H4 (cell line): ENCODE data around the gene CERS1. TPM values are rescaled to one million over a fixed set of nuclear protein-coding genes. Genes with fewer than 3 reads are reported as not detected.

Experiments used
- DNase-seq: peaks from one replicate; pipeline ENCODE4 v3.0.0-alpha.2; 2015; ENCODE audit warnings: low spot score
- total RNA-seq: library from RNA; depleted of rRNA; stranded (reverse); fragments of >200 nt; shearing (Covaris generic); gene quantifications from 2 replicates; pipeline ENCODE4 v1.2.3, GENCODE V29; 2014; rRNA removed

The CERS1 gene
- total RNA-seq, 1 experiment from 2014 or later: 1.0 TPM

DNA sequence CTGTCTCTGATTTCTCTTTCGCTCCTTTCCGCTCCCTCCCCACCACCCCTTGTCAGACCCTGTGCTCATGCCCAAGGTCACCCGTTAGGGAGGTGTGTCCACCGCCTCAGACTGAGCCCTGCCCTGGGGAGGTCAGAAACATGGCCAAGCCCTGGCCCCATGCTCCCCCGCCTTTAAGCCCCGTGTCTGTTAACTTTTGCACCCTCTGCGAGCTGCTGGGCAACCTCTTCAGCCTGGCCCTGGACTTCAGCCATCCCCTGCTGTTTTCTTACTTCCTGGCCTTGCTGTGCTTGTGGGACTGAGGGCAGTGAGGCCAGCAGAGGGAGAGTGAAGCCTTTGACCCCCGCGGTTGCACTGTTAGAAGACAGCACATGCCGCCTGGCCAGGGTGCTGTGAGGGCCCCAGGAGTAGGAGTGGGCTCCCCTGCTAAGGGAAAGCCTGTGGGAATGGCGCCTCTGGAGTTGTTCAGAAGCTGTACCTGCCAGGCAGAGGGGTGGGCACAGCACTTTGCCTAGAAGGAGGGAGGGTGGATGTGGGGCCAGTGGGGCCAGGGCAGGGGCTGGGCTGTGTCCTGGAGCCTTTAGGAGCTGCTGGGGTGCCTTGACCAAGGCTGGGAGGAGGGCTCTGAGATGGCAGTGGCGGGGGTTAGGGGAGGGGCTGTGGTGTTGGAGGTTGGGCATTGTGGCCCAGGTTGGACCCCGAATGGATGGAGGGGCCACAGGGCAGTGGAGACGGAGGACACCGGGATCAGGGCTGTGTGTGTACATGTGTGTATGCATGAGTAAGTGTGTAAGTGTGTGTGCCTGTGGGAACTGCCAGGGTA is 56.3 kb downstream of the CERS1 start:
- no peak for DNase-seq

GRCh38 chr19:18834644-18834984 is 61.3 kb downstream of the CERS1 start:
- DNase-seq: no peak

- DNase-seq: no peak
These were observed 61.9 kb downstream of the CERS1 start for GRCh38 chr19:18833849-18834643.

DNA sequence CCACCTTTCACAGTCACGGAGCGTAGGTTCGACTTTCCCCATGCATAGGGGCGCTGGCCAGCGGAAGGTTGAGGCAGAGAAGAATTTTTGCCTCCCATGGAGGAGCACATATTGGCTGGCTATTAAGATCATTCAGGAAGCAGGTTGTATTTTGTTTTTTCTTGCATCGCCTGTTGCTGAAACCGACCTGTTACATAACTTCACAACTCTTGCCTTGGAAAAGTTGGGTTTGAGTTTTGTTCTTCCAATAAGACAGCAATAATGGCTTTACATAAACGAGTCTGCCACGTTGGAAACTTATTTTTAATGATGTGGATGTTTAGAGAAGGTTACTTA is 62.8 kb downstream of the CERS1 start:
- no peak for DNase-seq

GRCh38 chr19:18832306-18833140 is 63.4 kb downstream of the CERS1 start:
- no peak for DNase-seq

DNA sequence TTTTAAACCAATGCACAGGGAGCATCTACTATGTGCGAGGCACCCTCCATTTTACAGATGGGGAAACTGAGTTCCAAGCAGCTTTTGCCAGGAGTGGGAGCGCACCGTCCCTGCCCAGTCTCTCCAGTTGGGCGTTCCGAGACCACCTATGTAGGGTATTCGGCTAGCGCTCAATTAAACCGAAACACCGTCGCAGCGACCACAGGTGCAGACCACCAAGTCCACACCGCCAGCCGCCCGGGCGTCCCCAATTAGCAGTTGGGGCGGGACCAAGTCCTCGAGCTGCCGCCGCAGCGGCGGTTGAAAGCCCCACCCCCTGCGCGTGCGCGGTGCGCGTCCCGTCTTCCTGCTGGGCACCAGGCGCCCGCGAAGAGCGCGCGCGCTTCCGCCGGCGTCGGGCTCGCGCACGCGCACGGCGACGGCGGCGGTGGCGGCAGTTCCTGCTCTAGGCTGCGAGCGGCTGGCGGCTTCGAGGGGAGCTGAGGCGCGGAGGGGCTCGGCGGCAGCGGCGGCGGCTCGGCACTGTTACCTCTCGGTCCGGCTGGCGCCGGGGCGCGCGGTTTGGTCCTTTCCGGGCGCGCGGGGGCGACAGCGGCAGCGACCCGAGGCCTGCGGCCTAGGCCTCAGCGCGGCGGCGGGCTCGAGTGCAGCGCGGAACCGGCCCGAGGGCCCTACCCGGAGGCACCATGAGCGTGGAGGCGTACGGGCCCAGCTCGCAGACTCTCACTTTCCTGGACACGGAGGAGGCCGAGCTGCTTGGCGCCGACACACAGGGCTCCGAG is 64.2 kb downstream of the CERS1 start, which contains the start of gene UPF1:
TSS of gene UPF1 (plus strand) at position 436 of the 782 bp plus-strand sequence. CDS start at position 687, 251 bp downstream.
- DNase-seq: peak; percentile 88

- DNase-seq: no peak
These were observed 65.5 kb downstream of the CERS1 start for GRCh38 chr19:18830488-18830887.

DNA sequence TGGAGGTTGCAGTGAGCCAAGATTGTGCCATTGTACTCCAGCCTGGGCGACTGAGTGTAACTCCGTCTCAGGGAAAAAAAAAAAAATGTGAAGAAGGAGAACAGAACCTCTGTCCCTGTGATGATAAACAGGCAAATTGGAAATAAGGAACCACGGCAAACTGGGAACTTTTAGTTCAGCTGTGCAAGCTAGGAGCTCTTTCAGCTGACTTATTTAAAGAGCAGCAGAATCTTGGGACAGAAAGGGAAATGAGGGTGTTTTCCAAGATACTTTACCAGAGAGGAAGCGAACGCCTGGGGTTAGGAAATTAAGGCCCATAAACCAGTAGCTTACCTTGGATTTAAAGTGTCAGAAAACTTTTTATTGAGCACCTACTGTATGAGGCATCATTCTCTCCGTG is 67.2 kb downstream of the CERS1 start:
- DNase-seq: no peak

Other genes with a start within 250 kb of the CERS1 start
- 2.3 and 2.6 TPM in 2 replicates for gene CRTC1, start 212.5 kb downstream of the CERS1 start, total RNA-seq
- 0.08 TPM in 1 of 2 replicates, not detected in the other for gene COMP, start 104.9 kb downstream of the CERS1 start, total RNA-seq
- 33.8 and 46.2 TPM in 2 replicates for gene UPF1, start 64.2 kb downstream of the CERS1 start, total RNA-seq
- 386 and 421 TPM in 2 replicates for gene COPE, start 23.2 kb upstream of the CERS1 start, total RNA-seq
- gene DDX49, start 23.6 kb upstream of the CERS1 start, total RNA-seq: 68.6 and 70.9 TPM in 2 replicates
- 32.5 and 47.3 TPM in 2 replicates for gene HOMER3, start 45.1 kb upstream of the CERS1 start, total RNA-seq
- 21.7 and 25.2 TPM in 2 replicates for gene SUGP2, start 137.4 kb upstream of the CERS1 start, total RNA-seq
- 57.7 and 62.0 TPM in 2 replicates for gene ARMC6, start 137.4 kb upstream of the CERS1 start, total RNA-seq
- 4.2 and 6.3 TPM in 2 replicates for gene SLC25A42, start 167.8 kb upstream of the CERS1 start, total RNA-seq
- gene TMEM161A, start 242.3 kb upstream of the CERS1 start, total RNA-seq: 21.8 and 26.2 TPM in 2 replicates